Parathyroid adenoma (tissue), 2 donors: ENCODE results near the gene ZNF410.
"Not testable (repeated sequence)": the region's sequence is repeated elsewhere in the genome, so short reads cannot be mapped to it uniquely, and the experiment has no call there.

Experiments
- H2AFZ ChIP-seq: fragments of 300-600 bp; sonication (generic); one replicate; pipeline ENCODE4 v1.7.0; 2017; ENCODE audit warnings: antibody characterized with exemption, mild to moderate bottlenecking
- H3K27ac ChIP-seq: fragments of 300-600 bp; sonication (generic); one replicate; pipeline ENCODE4 v1.7.0; 2017
- H3K27me3 ChIP-seq: fragments of 300-600 bp; sonication (generic); one replicate; pipeline ENCODE4 v1.7.0; 2017; ENCODE audit warnings: low read length; ENCODE audit not compliant: control insufficient read depth, insufficient read depth
- H3K36me3 ChIP-seq: fragments of 300-600 bp; sonication (generic); one replicate; pipeline ENCODE4 v1.7.0; 2017; ENCODE audit warnings: low read length; ENCODE audit not compliant: control insufficient read depth, insufficient read depth
- H3K4me1 ChIP-seq: fragments of 300-600 bp; sonication (generic); one replicate; pipeline ENCODE4 v1.7.0; 2017; ENCODE audit warnings: control low read depth
- H3K4me2 ChIP-seq: fragments of 300-600 bp; sonication (generic); one replicate; pipeline ENCODE4 v1.7.0; 2017; ENCODE audit warnings: low read length
- H3K4me3 ChIP-seq: fragments of 300-600 bp; sonication (generic); one replicate; pipeline ENCODE4 v1.7.0; 2017; ENCODE audit warnings: low read depth, low read length
- H3K79me2 ChIP-seq: fragments of 300-600 bp; sonication (generic); one replicate; pipeline ENCODE4 v1.7.0; 2017; ENCODE audit warnings: control low read depth
- H3K9ac ChIP-seq: fragments of 300-600 bp; sonication (generic); one replicate; pipeline ENCODE4 v1.7.0; 2017; ENCODE audit warnings: mild to moderate bottlenecking
- H3K9me3 ChIP-seq: fragments of 300-600 bp; sonication (generic); one replicate; pipeline ENCODE4 v1.7.0; 2017; ENCODE audit warnings: low read length; ENCODE audit not compliant: control insufficient read depth
- CTCF ChIP-seq: fragments of 300-600 bp; sonication (generic); IDR thresholded peaks from one replicate; pipeline ENCODE4 v1.7.0; 2017; ENCODE audit warnings: antibody characterized with exemption, mild to moderate bottlenecking
- donor health status: primary hyperparathyroidism.

ZNF410 gene

GRCh38 chr14:73889376-73889775 is 2.7 kb downstream of the ZNF410 start:
- Histone ChIP-seq H3K9me3 (no peaks in the 10 kb centered on the region), H3K79me2 (peaks cover 24% of the 10 kb centered on the region), H3K36me3 (no peaks in the 10 kb centered on the region), H3K4me3 (no peak overlapping the region), H2AFZ (no peak overlapping the region), H3K4me1 (peaks cover 7% of the 10 kb centered on the region), H3K27me3 (no peaks in the 10 kb centered on the region), H3K27ac (no peak overlapping the region), H3K9ac (no peak overlapping the region), H3K4me2 (no peak overlapping the region)
- TF ChIP-seq CTCF: no peak

GRCh38 chr14:73894180-73894687 is 7.6 kb downstream of the ZNF410 start:
- not testable (repeated sequence) for H3K4me1 ChIP-seq, H2AFZ ChIP-seq, H3K9ac ChIP-seq, H3K4me3 ChIP-seq, H3K36me3 ChIP-seq, H3K9me3 ChIP-seq, H3K27ac ChIP-seq, H3K4me2 ChIP-seq, H3K27me3 ChIP-seq
- peaks cover 14% of the 10 kb centered on the region for H3K79me2 ChIP-seq

- H3K4me1 ChIP-seq: no peaks in the 10 kb centered on the region
These were observed 9.3 kb downstream of the ZNF410 start for GRCh38 chr14:73895939-73896338.

GRCh38 chr14:73896521-73896920 is 9.9 kb downstream of the ZNF410 start:
- Histone ChIP-seq H3K4me2 (no peak overlapping the region), H3K9me3 (no peaks in the 10 kb centered on the region), H3K4me3 (no peak overlapping the region), H3K27me3 (no peaks in the 10 kb centered on the region), H3K9ac (no peak overlapping the region), H3K36me3 (peaks cover 3% of the 10 kb centered on the region), H2AFZ (no peak overlapping the region), H3K79me2 (peaks cover 13% of the 10 kb centered on the region), H3K27ac (no peak overlapping the region), H3K4me1 (no peaks in the 10 kb centered on the region)
- no peak for TF ChIP-seq CTCF

More at GRCh38 chr14:73895939-73896338, 9.3 kb downstream of the ZNF410 start:
- H2AFZ ChIP-seq: no peak overlapping the region
- H3K36me3 ChIP-seq: peaks cover 3% of the 10 kb centered on the region
- no peak overlapping the region for H3K4me2 ChIP-seq
- no peaks in the 10 kb centered on the region for H3K9me3 ChIP-seq
- H3K27me3 ChIP-seq: no peaks in the 10 kb centered on the region
- H3K4me3 ChIP-seq: no peak overlapping the region
- no peak for TF ChIP-seq CTCF
- peaks cover 14% of the 10 kb centered on the region for H3K79me2 ChIP-seq
- no peak overlapping the region for H3K9ac ChIP-seq
- no peak overlapping the region for H3K27ac ChIP-seq

GRCh38 chr14:73903028-73903427 is 16.4 kb downstream of the ZNF410 start:
- TF ChIP-seq CTCF: no peak
- no peak overlapping the region for H2AFZ ChIP-seq
- H3K27me3 ChIP-seq: no peaks in the 10 kb centered on the region
- peaks cover 6% of the 10 kb centered on the region for H3K79me2 ChIP-seq
- no peak overlapping the region for H3K4me3 ChIP-seq
- H3K27ac ChIP-seq: no peak overlapping the region
- H3K9ac ChIP-seq: no peak overlapping the region
- no peaks in the 10 kb centered on the region for H3K4me1 ChIP-seq
- H3K4me2 ChIP-seq: no peak overlapping the region
- no peaks in the 10 kb centered on the region for H3K9me3 ChIP-seq
- no peaks in the 10 kb centered on the region for H3K36me3 ChIP-seq
